Right lobe of liver (tissue), 6 donors: ENCODE measurements around the gene GPC5. TPM values are rescaled to one million over a fixed set of nuclear protein-coding genes. Genes with fewer than 3 reads are reported as not detected.

Source experiments
- ATAC-seq, 4 donors: fragments of 200-7000 bp; cut with Tn5 transposase; one replicate each; pipeline ENCODE4 v1.9.1; 2020; ENCODE audit warnings: mild to moderate bottlenecking in 4 of 4, moderate library complexity in 4 of 4
- DNase-seq, 3 donors: peaks; one replicate each; pipeline ENCODE4 v3.0.0-alpha.2; 2020
- H3K27ac ChIP-seq, 3 donors: fragments of 200-600 bp; one replicate each; pipeline ENCODE4 v1.8.0; 2022
- H3K27me3 ChIP-seq, 2 donors: fragments of 200-600 bp; one replicate each; pipeline ENCODE4 v1.8.0; 2022
- H3K36me3 ChIP-seq, 4 donors: fragments of 200-600 bp; sonication (generic) in 1 of 4; one replicate each; pipeline versions ENCODE4 v1.5.1 to v1.8.0; 2017 to 2022; ENCODE audit warnings: control low read depth in 1 of 4
- H3K4me1 ChIP-seq, 4 donors: fragments of 200-600 bp; sonication (generic) in 1 of 4; one replicate each; pipeline versions ENCODE4 v1.5.1 to v1.8.0; 2017 to 2022; ENCODE audit warnings: control low read depth in 1 of 4
- H3K4me3 ChIP-seq, 3 donors: fragments of 200-600 bp; one replicate each; pipeline ENCODE4 v1.8.0; 2022
- H3K9me3 ChIP-seq, 4 donors: fragments of 200-600 bp; sonication (generic) in 1 of 4; one replicate each; pipeline versions ENCODE4 v1.5.1 to v1.8.0; 2017 to 2022; ENCODE audit warnings: control low read depth in 1 of 4
- POLR2A ChIP-seq: fragments of 450-650 bp; IDR thresholded peaks from one replicate; pipeline ENCODE4 v1.6.1; 2017; ENCODE audit warnings: antibody characterized with exemption, mild to moderate bottlenecking
- WGBS: methylation state at CpG from one replicate; pipeline ENCODE4 v1.1.6; 2018; ENCODE audit warnings: low coverage, low lambda C conversion rate; ENCODE audit not compliant: insufficient coverage; ENCODE audit errors: missing lambda C conversion rate; 5-methylcytosine and 5-hydroxymethylcytosine counted together
- intact Hi-C, 2 donors: fragments of 100-400 bp; cut with DNase I; formaldehyde crosslinking; loops; one replicate each; pipeline versions ENCODE4 v1.11.2 to v1.14.1; 2022
- total RNA-seq, 6 experiments: library from RNA; depleted of rRNA in 2 of 6; stranded (reverse); fragments of >200 nt in 2 of 6; fragmentation: NEBNext Ultra II Directional in 3 of 6; extraction: Animal tissue kit (Norgen Biotek cat#: 25700) in 3 of 6; gene quantifications; one replicate each; pipeline versions ENCODE4 v1.1.0 to v1.2.4, GENCODE V29; 2016 to 2023
- TF ChIP-seq, protein P1 (sequence below), 4 donors: fragments of 200-600 bp in 3 of 4; fragments of 450-650 bp in 1 of 4; IDR thresholded peaks; one replicate each; pipeline versions ENCODE4 v1.5.1 to v1.8.0; 2016 to 2022; ENCODE audit warnings: antibody characterized with exemption in 4 of 4, mild to moderate bottlenecking in 2 of 4
- donor health status: DM: no; HTN: yes; CAD: no.
- donor health status: DM: no; HTN: no; CAD: no.
- donor health status: DM: no; HTN: no; CAD: no.
- donor health status: DM: no; HTN: yes; CAD: no.
- donor health status: DM: no; HTN: yes; CAD: no.

The GPC5 gene
- total RNA-seq, 6 experiments from 2014 or later = 0.12 to 0.99 (median 0.66) TPM

DNA sequence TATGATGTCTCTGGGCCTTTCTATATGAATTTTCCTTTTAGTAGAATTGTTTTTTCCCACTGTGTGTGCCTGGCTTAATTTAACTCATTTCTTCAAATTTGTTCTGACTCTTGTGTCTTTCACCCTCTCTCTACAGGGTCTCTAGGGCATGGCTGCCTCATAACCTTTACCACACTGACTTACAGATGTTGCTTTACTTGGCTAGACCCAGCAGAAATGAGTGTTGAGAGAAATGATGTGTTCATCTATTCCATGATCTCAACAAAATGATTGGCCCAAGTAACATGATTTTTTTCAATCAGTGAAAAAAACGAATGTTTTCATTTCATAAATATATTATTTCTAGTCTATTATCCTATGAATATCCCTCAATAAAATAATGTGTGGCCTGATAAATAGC is 195.0 kb downstream of the GPC5 start:
- WGBS = 59% methylated on average over 1 of the region's 1 CpG
- intact Hi-C loops = no loop called here
- no peaks in the 10 kb centered on the region for H3K4me1 ChIP-seq
- DNase-seq = no peak
- H3K36me3 ChIP-seq = no peaks in the 10 kb centered on the region
- no peaks in the 10 kb centered on the region for H3K9me3 ChIP-seq
- H3K27ac ChIP-seq = no peak overlapping the region
- ATAC-seq = no peak
- TF ChIP-seq, protein P1, sequence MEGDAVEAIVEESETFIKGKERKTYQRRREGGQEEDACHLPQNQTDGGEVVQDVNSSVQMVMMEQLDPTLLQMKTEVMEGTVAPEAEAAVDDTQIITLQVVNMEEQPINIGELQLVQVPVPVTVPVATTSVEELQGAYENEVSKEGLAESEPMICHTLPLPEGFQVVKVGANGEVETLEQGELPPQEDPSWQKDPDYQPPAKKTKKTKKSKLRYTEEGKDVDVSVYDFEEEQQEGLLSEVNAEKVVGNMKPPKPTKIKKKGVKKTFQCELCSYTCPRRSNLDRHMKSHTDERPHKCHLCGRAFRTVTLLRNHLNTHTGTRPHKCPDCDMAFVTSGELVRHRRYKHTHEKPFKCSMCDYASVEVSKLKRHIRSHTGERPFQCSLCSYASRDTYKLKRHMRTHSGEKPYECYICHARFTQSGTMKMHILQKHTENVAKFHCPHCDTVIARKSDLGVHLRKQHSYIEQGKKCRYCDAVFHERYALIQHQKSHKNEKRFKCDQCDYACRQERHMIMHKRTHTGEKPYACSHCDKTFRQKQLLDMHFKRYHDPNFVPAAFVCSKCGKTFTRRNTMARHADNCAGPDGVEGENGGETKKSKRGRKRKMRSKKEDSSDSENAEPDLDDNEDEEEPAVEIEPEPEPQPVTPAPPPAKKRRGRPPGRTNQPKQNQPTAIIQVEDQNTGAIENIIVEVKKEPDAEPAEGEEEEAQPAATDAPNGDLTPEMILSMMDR (IDR thresholded peaks at IDR 0.05) = no peak
- no peak for TF ChIP-seq POLR2A
- no peaks in the 10 kb centered on the region for H3K27me3 ChIP-seq
- H3K4me3 ChIP-seq = no peak overlapping the region

DNA sequence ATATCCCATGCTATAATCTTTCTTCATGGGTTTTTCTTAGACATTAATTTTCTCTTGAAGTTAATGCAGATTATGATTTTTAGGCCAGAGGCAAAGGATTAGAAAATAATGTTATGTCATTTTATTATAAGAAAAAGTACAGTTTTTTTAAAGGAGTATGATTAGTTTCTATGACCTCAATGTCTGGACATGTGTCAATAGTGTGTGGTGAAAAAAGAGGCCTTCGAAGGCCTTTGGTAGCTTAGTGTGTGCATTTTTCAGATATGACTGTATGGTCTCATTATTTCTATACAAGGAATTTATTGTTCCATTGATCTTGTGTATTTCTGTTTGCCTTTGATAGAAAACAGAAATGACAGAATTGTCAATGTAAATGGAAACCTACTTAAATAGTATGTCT is 195.6 kb downstream of the GPC5 start:
- intact Hi-C loops = no loop called here
- no peak overlapping the region for H3K4me3 ChIP-seq
- TF ChIP-seq POLR2A = no peak
- H3K27ac ChIP-seq = no peak overlapping the region
- H3K4me1 ChIP-seq = no peaks in the 10 kb centered on the region
- 85% methylated on average over 1 of the region's 1 CpG for WGBS
- no peaks in the 10 kb centered on the region for H3K27me3 ChIP-seq
- H3K9me3 ChIP-seq = no peaks in the 10 kb centered on the region
- DNase-seq (no peak), ATAC-seq (no peak)
- no peaks in the 10 kb centered on the region for H3K36me3 ChIP-seq

DNA sequence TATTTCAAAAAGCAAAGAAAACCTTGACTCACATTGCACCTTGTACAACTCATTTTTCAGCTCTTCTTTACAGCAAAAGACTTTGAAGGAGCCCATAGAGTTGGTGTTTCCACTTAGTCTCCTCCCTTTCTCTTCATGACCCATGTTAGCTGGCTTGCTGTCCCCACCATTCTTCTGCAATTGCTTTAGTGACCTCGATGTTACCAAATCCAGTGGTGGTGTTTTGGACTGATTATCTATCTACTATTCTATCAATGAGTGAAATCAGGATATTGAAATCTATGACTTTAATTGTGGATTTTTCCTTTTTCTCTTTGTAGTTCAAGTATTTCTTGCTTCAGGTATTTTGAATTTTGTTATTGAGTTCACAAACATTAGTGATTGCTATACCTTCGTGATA is 197.3 kb downstream of the GPC5 start:
- no peak for DNase-seq
- H3K4me3 ChIP-seq = no peak overlapping the region
- no peak overlapping the region for H3K27ac ChIP-seq
- TF ChIP-seq POLR2A = no peak
- TF ChIP-seq, protein P1 (IDR thresholded peaks at IDR 0.05) = no peak
- intact Hi-C loops = no loop called here
- no peaks in the 10 kb centered on the region for H3K27me3 ChIP-seq
- ATAC-seq = no peak
- H3K4me1 ChIP-seq = no peaks in the 10 kb centered on the region
- H3K9me3 ChIP-seq = no peaks in the 10 kb centered on the region
- 70% methylated on average over 2 of the region's 2 CpGs for WGBS
- H3K36me3 ChIP-seq = no peaks in the 10 kb centered on the region

DNA sequence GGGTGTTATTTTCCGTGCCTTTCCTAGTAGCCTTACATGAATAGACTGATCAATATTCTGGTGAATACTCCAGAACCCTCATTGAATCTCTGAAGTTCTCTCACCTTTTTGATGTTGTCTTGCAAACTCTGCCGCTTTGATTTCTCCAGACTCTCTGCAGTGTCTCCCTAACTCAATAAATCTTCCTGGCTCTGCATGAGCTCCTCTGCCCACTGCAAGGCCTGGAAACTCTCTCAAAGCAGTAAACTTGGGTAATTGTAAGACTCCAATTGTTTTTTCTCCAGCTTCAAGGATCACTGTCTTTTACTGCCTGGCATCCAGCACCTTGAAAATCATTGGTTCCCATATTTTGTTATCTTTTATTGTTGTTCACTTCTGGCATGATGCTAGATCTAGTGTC is 198.4 kb downstream of the GPC5 start:
- no peaks in the 10 kb centered on the region for H3K36me3 ChIP-seq
- no peaks in the 10 kb centered on the region for H3K4me1 ChIP-seq
- ATAC-seq = no peak
- WGBS = 88% methylated on average over 2 of the region's 2 CpGs
- DNase-seq = no peak
- intact Hi-C loops = no loop called here
- no peak overlapping the region for H3K27ac ChIP-seq
- no peak for TF ChIP-seq POLR2A
- TF ChIP-seq, protein P1 (IDR thresholded peaks at IDR 0.05) = no peak
- no peaks in the 10 kb centered on the region for H3K27me3 ChIP-seq
- H3K9me3 ChIP-seq = no peaks in the 10 kb centered on the region
- no peak overlapping the region for H3K4me3 ChIP-seq

DNA sequence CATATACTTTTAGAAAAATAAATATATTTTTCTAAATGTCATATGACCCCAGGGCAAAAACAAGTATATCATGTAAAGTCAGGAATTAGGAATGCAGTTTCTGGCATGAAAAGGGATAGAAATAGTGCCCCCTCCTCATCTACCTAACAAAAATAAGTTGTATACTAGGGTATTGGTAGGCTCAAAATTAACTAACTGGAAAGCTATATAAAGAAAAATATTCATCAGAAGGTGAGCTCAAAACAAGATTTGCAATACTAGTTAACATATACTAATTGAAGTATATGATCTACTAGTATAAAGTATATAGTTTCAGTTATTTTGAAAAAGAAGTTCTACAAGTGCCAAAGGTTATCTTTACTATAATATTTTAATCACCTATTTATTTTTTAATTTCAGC is 200.2 kb downstream of the GPC5 start:
- no peak for DNase-seq
- no peak overlapping the region for H3K4me3 ChIP-seq
- H3K9me3 ChIP-seq = no peaks in the 10 kb centered on the region
- ATAC-seq = no peak
- no peaks in the 10 kb centered on the region for H3K36me3 ChIP-seq
- intact Hi-C loops = no loop called here
- H3K4me1 ChIP-seq = no peaks in the 10 kb centered on the region
- H3K27ac ChIP-seq = no peak overlapping the region
- TF ChIP-seq POLR2A = no peak
- TF ChIP-seq, protein P1 (IDR thresholded peaks at IDR 0.05) = no peak
- no peaks in the 10 kb centered on the region for H3K27me3 ChIP-seq
